Activated naive CD4-positive, alpha-beta T cell treated with anti-CD3 and anti-CD28 coated beads, Interleukin-2, amount 50 U/mL, for 16 hours (primary cell): ENCODE results near the gene IGDCC3.

Source experiments
- DNase-seq: peaks from one replicate; pipeline ENCODE4 v3.0.0-alpha.2; 2020

Gene IGDCC3

GRCh38 chr15:65338823-65339222 lies 39.0 kb downstream of the IGDCC3 start:
- DNase-seq = no peak

- DNase-seq = no peak
Observed at GRCh38 chr15:65338366-65338765, 39.4 kb downstream of the IGDCC3 start.

GRCh38 chr15:65337436-65338070 lies 40.2 kb downstream of the IGDCC3 start:
- DNase-seq = no peak

GRCh38 chr15:65336493-65337435 lies 41.0 kb downstream of the IGDCC3 start:
- DNase-seq = no peak

GRCh38 chr15:65335278-65336055 lies 42.3 kb downstream of the IGDCC3 start:
- DNase-seq = no peak

GRCh38 chr15:65334586-65335231 lies 43.1 kb downstream of the IGDCC3 start:
- DNase-seq = no peak

- DNase-seq = no peak
Observed at GRCh38 chr15:65333856-65334255, 43.9 kb downstream of the IGDCC3 start.

GRCh38 chr15:65333148-65333820 lies 44.5 kb downstream of the IGDCC3 start:
- DNase-seq = no peak

GRCh38 chr15:65332391-65333147 lies 45.2 kb downstream of the IGDCC3 start:
- no peak for DNase-seq

GRCh38 chr15:65331811-65332210 lies 46.0 kb downstream of the IGDCC3 start:
- no peak for DNase-seq

- no peak for DNase-seq
Observed at GRCh38 chr15:65330934-65331645, 46.7 kb downstream of the IGDCC3 start.

- DNase-seq = no peak
Observed at GRCh38 chr15:65329984-65330735, 47.6 kb downstream of the IGDCC3 start.

GRCh38 chr15:65329288-65329983 lies 48.4 kb downstream of the IGDCC3 start:
- no peak for DNase-seq

- DNase-seq = no peak
Observed at GRCh38 chr15:65328506-65329287, 49.1 kb downstream of the IGDCC3 start.

GRCh38 chr15:65327651-65328393 lies 50.0 kb downstream of the IGDCC3 start:
- DNase-seq = no peak

- no peak for DNase-seq
Observed at GRCh38 chr15:65326818-65327217, 51.0 kb downstream of the IGDCC3 start.

- no peak for DNase-seq
Observed at GRCh38 chr15:65326117-65326526, 51.7 kb downstream of the IGDCC3 start.

- no peak for DNase-seq
Observed at GRCh38 chr15:65323071-65323511, 54.7 kb downstream of the IGDCC3 start.
